Ishikawa (cell line): ENCODE data around the gene ATP5PO.

Experiments used
- CEBPB ChIP-seq: IDR thresholded peaks from 2 replicates; pipeline ENCODE4 v1.6.1; 2012
- CREB1 ChIP-seq: IDR thresholded peaks from 2 replicates; pipeline ENCODE4 v1.6.1; 2012; ENCODE audit warnings: low read depth
- EGR1 ChIP-seq: IDR thresholded peaks from 2 replicates; pipeline ENCODE4 v1.6.1; 2012
- EP300 ChIP-seq: IDR thresholded peaks from 2 replicates; pipeline ENCODE4 v1.6.1; 2012; ENCODE audit warnings: borderline replicate concordance
- FOXM1 ChIP-seq: IDR thresholded peaks from 2 replicates; pipeline ENCODE4 v1.6.1; 2012; ENCODE audit warnings: low read depth, borderline replicate concordance
- MAX ChIP-seq: IDR thresholded peaks from 2 replicates; pipeline ENCODE4 v1.6.1; 2012
- NFIC ChIP-seq: IDR thresholded peaks from 2 replicates; pipeline ENCODE4 v1.6.1; 2012
- RAD21 ChIP-seq: IDR thresholded peaks from 2 replicates; pipeline ENCODE4 v1.6.1; 2012; ENCODE audit warnings: low read depth
- REST ChIP-seq: IDR thresholded peaks from 2 replicates; pipeline ENCODE4 v1.6.1; 2012; ENCODE audit warnings: low read depth, mild to moderate bottlenecking
- TAF1 ChIP-seq: IDR thresholded peaks from 2 replicates; pipeline ENCODE4 v1.6.1; 2012; ENCODE audit warnings: low read depth, mild to moderate bottlenecking
- TCF12 ChIP-seq: IDR thresholded peaks from 2 replicates; pipeline ENCODE4 v1.6.1; 2012; ENCODE audit warnings: low read depth
- TEAD4 ChIP-seq: IDR thresholded peaks from 2 replicates; pipeline ENCODE4 v1.6.1; 2012
- USF1 ChIP-seq: IDR thresholded peaks from 2 replicates; pipeline ENCODE4 v1.6.1; 2012
- YY1 ChIP-seq: IDR thresholded peaks from 2 replicates; pipeline ENCODE4 v1.6.1; 2012; ENCODE audit warnings: low read depth
- ZBTB7A ChIP-seq: IDR thresholded peaks from 2 replicates; pipeline ENCODE4 v1.6.1; 2012; ENCODE audit warnings: low read depth

Gene ATP5PO

GRCh38 chr21:33937931-33938339 is 22.3 kb upstream of the ATP5PO start:
- TF ChIP-seq TCF12 (no peak), EGR1 (no peak), REST (no peak), EP300 (no peak), CREB1 (no peak), YY1 (no peak), ZBTB7A (no peak), TEAD4 (no peak), USF1 (no peak), CEBPB (no peak), TAF1 (no peak), RAD21 (no peak)

GRCh38 chr21:33937146-33937545 is 21.5 kb upstream of the ATP5PO start:
- TF ChIP-seq TCF12 (no peak), YY1 (no peak), CREB1 (no peak), RAD21 (no peak), ZBTB7A (no peak), TEAD4 (no peak), FOXM1 (no peak), EGR1 (no peak), REST (no peak), MAX (no peak), TAF1 (no peak), USF1 (no peak), CEBPB (no peak), EP300 (no peak)

- TF ChIP-seq CEBPB, result no peak
- no peak for TF ChIP-seq FOXM1
- no peak for TF ChIP-seq CREB1
- TF ChIP-seq TEAD4, result no peak
- TF ChIP-seq ZBTB7A, result no peak
- no peak for TF ChIP-seq TCF12
- TF ChIP-seq RAD21, result no peak
- TF ChIP-seq EP300, result no peak
- TF ChIP-seq TAF1, result no peak
- TF ChIP-seq YY1, result no peak
- TF ChIP-seq USF1, result no peak
- TF ChIP-seq EGR1, result no peak
- no peak for TF ChIP-seq NFIC
- TF ChIP-seq REST, result no peak
- TF ChIP-seq MAX, result no peak
Measured at GRCh38 chr21:33936301-33937038, 20.9 kb upstream of the ATP5PO start.

- no peak for TF ChIP-seq CREB1
- no peak for TF ChIP-seq USF1
- no peak for TF ChIP-seq RAD21
- no peak for TF ChIP-seq TAF1
- no peak for TF ChIP-seq CEBPB
- no peak for TF ChIP-seq NFIC
- TF ChIP-seq REST, result no peak
- TF ChIP-seq EGR1, result no peak
Measured at GRCh38 chr21:33932731-33933130, 17.1 kb upstream of the ATP5PO start.
